Measurements from ENCODE around the gene CHD5. TPM values are rescaled to one million over a fixed set of nuclear protein-coding genes. Genes with fewer than 3 reads are reported as not detected.

The CHD5 gene
- total RNA-seq, 1 experiment from 2014 or later = 6.1 TPM

- no peak for TF ChIP-seq POLR2A (IDR thresholded peaks at IDR 0.05; ENCODE audit: borderline replicate concordance, extremely low read depth, insufficient read depth, insufficient read length)
Observed at GRCh38 chr1:6218375-6219164, 38.4 kb upstream of the CHD5 start (continued).

- peaks cover 0 to 6% of the 10 kb centered on the region in 2 experiments; a peak in 3 of 4 replicates for H3K4me1 ChIP-seq (ENCODE audit: control insufficient read depth in 1 of 2, insufficient read depth in 2 of 2, low read length in 2 of 2)
- no peak overlapping the region for H3K27ac ChIP-seq (ENCODE audit: low read depth, low read length)
- H3K4me2 ChIP-seq (ENCODE audit: low read length) = no peak overlapping the region
- CTCF ChIA-PET = no interaction called here
- H4K20me1 ChIP-seq (ENCODE audit: insufficient read depth) = no peaks in the 10 kb centered on the region
- TF ChIP-seq RAD21 (IDR thresholded peaks at IDR 0.05; ENCODE audit: low read depth) (no peak), YY1 (IDR thresholded peaks at IDR 0.05; ENCODE audit: extremely low read depth, insufficient replicate concordance, low read depth, low read length) (no peak), FOSL1 (IDR thresholded peaks at IDR 0.05; ENCODE audit: low read depth) (no peak), TCF7L2 (IDR thresholded peaks at IDR 0.05; ENCODE audit: borderline replicate concordance, extremely low read depth, insufficient read depth, insufficient read length) (no peak), MAX (IDR thresholded peaks at IDR 0.05) (no peak), CTCF (IDR thresholded peaks at IDR 0.05 in 2 of 3, conservative IDR thresholded peaks at IDR 0.05 in 1 of 3; ENCODE audit: borderline replicate concordance in 1 of 3, insufficient read depth in 1 of 3, low read depth in 2 of 3, low read length in 2 of 3) (no peak), CEBPB (IDR thresholded peaks at IDR 0.05; ENCODE audit: low read depth) (no peak), ELF1 (IDR thresholded peaks at IDR 0.05; ENCODE audit: borderline replicate concordance, low read depth) (no peak), ZNF274 (IDR thresholded peaks at IDR 0.05; ENCODE audit: low read depth, low read length) (no peak), POLR2AphosphoS5 (IDR thresholded peaks at IDR 0.05; ENCODE audit: low read depth, low read length) (no peak), EZH2 (IDR thresholded peaks at IDR 0.05) (no peak), POLR2A (IDR thresholded peaks at IDR 0.05; ENCODE audit: borderline replicate concordance, extremely low read depth, insufficient read depth, insufficient read length) (no peak)
- no peak for ATAC-seq
- RAD21 ChIA-PET (ENCODE audit: low non-redundant PET in 1 of 2, low total read pairs in 2 of 2, uncharacterized antibody in 2 of 2, unreplicated experiment in 2 of 2) = no interaction called here
- peaks cover 0 to 33% of the 10 kb centered on the region in 2 experiments; a peak in 2 of 4 replicates for H3K36me3 ChIP-seq (ENCODE audit: control insufficient read depth in 1 of 2, insufficient read depth in 2 of 2, low read length in 2 of 2)
- no peak overlapping the region for H3K4me3 ChIP-seq (replicated peaks in 1 of 2; ENCODE audit: low read depth in 1 of 2, low read length in 2 of 2)
- BruUV-seq (replicated peaks) = TSS peak; percentile 12
- intact Hi-C loops (cut with micrococcal nuclease) = no loop called here
- no peak overlapping the region for H2AFZ ChIP-seq (ENCODE audit: low read depth, low read length, poor library complexity, severe bottlenecking)
- no peak for DNase-seq (ENCODE audit: low read depth, low spot score)
- POLR2A ChIA-PET = no interaction called here
- H3K9me2 ChIP-seq (ENCODE audit: insufficient read depth) = no peaks in the 10 kb centered on the region
- no peak overlapping the region for H3K9ac ChIP-seq (ENCODE audit: low read length)
- peaks cover 9% of the 10 kb centered on the region; the same call in 1 of the 2 replicates for H3K79me2 ChIP-seq (ENCODE audit: insufficient read depth, low read length)
- no peaks in the 10 kb centered on the region for H3K9me3 ChIP-seq (ENCODE audit: control insufficient read depth in 1 of 2, insufficient read depth in 1 of 2, low read depth in 1 of 2, low read length in 2 of 2)
- no peaks in the 10 kb centered on the region for H3K27me3 ChIP-seq (ENCODE audit: insufficient read depth, low read length)
Observed at GRCh38 chr1:6212193-6212959, 32.3 kb upstream of the CHD5 start.
